H1 (cell line): Measurements from ENCODE around the gene TMEM30A.
A peak's percentile ranks its signal among the peaks of the same experiment; 100 is the strongest.

Experiments
- CHD7 ChIP-seq: fragments of 300-600 bp; sonication (generic); IDR thresholded peaks from 2 replicates; pipeline ENCODE4 v1.7.1; 2012; ENCODE audit warnings: low read length, moderate library complexity, mild to moderate bottlenecking, inconsistent platforms; ENCODE audit not compliant: insufficient replicate concordance
- CTCF ChIP-seq, 3 experiments: IDR thresholded peaks; 1 replicate in 2 of 3; 2 replicates in 1 of 3; pipeline versions ENCODE4 v1.5.1 to v1.6.1; 2011; ENCODE audit warnings: low read length in 3 of 3, mild to moderate bottlenecking in 3 of 3, inconsistent platforms in 2 of 3, low read depth in 1 of 3, moderate library complexity in 1 of 3; ENCODE audit not compliant: insufficient read depth in 1 of 3; ENCODE audit errors: control extremely low read depth in 1 of 3
- EGR1 ChIP-seq: IDR thresholded peaks from 2 replicates; pipeline ENCODE4 v1.6.1; 2011; ENCODE audit warnings: low read depth, low read length, borderline replicate concordance
- EP300 ChIP-seq, 2 experiments: IDR thresholded peaks; 1 replicate in 1 of 2; 2 replicates in 1 of 2; pipeline ENCODE4 v1.6.1; 2011 to 2012; ENCODE audit warnings: low read depth in 2 of 2, low read length in 2 of 2, mild to moderate bottlenecking in 2 of 2, borderline replicate concordance in 1 of 2, inconsistent platforms in 1 of 2, moderate library complexity in 1 of 2
- JUN ChIP-seq: IDR thresholded peaks from 2 replicates; pipeline ENCODE4 v1.6.1; 2011; ENCODE audit warnings: low read depth, mild to moderate bottlenecking, improper control_type of control experiment, low read length
- RAD21 ChIP-seq, 2 experiments: IDR thresholded peaks in 1 of 2; conservative IDR thresholded peaks in 1 of 2; 2 replicates each; pipeline ENCODE4 v1.6.1; 2011; ENCODE audit warnings: low read depth in 2 of 2, low read length in 2 of 2, improper control_type of control experiment in 1 of 2, inconsistent platforms in 1 of 2, mild to moderate bottlenecking in 1 of 2, moderate library complexity in 1 of 2
- RFX5 ChIP-seq: IDR thresholded peaks from 2 replicates; pipeline ENCODE4 v1.6.1; 2011; ENCODE audit warnings: low read depth, low read length, improper control_type of control experiment, borderline replicate concordance
- TAF1 ChIP-seq: IDR thresholded peaks from 2 replicates; pipeline ENCODE4 v1.6.1; 2011; ENCODE audit warnings: mild to moderate bottlenecking, low read depth, low read length
- TBP ChIP-seq: IDR thresholded peaks from 2 replicates; pipeline ENCODE4 v1.6.1; 2011; ENCODE audit warnings: low read depth, low read length, improper control_type of control experiment
- TEAD4 ChIP-seq: IDR thresholded peaks from 2 replicates; pipeline ENCODE4 v1.6.1; 2012; ENCODE audit warnings: low read depth, low read length, inconsistent platforms, mixed read lengths

DNA sequence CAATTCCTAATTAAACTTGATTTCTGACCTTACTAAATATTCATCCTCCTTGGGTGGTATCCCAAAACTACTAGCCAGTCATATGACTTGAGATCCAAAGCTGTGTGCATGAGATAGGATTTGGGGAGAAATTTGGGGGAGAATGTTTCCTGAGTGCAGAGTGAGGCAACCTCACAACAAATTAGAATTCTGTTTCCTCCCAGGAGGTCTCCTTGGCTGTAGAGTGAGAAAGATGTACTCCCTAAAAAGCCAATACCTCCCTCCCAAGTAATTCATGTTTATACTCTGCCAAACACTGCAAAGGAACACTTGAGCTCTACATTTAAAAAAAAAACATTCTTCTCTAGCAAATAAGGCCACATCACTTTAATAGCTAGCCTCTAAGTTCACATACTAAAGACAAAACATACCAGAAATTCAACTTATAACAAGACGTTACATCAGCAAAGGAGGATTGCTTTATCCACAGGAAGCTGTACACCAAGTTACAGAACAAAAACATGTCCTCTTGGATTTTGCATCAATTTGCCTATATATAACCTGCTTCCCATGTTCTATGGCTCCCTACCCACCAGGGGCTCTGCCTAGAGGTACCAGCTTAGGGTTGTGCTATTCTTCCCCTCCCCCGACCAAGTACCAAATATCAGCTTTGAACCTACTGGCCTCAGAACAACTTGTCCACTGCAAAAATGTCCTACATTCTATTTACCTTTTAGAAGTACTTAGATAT lies 15.4 kb upstream of the TMEM30A start:
- TF ChIP-seq CTCF (IDR thresholded peaks at IDR 0.05; ENCODE audit: control extremely low read depth in 1 of 3, insufficient read depth in 1 of 3, low read depth in 1 of 3, low read length in 3 of 3) (no peak), CHD7 (no peak), EGR1 (no peak), TAF1 (no peak), TEAD4 (no peak), TBP (no peak), RAD21 (IDR thresholded peaks at IDR 0.05 in 1 of 2, conservative IDR thresholded peaks at IDR 0.05 in 1 of 2; ENCODE audit: low read depth in 2 of 2, low read length in 2 of 2) (peak in 1 of 2 experiments; percentile 17; a peak in 1 of 4 replicates), EP300 (IDR thresholded peaks at IDR 0.05; ENCODE audit: borderline replicate concordance in 1 of 2, low read depth in 2 of 2, low read length in 2 of 2) (no peak), RFX5 (no peak), JUN (no peak)
